ENCODE measurements around the gene SLC25A21.
A peak's percentile ranks its signal among the peaks of the same experiment; 100 is the strongest.

SLC25A21 gene

GRCh38 chr14:36848213-36848612, 324.2 kb downstream of the SLC25A21 start:
- Histone ChIP-seq H3K27me3 (ENCODE audit: insufficient read depth, low read length) (no peaks in the 10 kb centered on the region), H3K4me1 (ENCODE audit: insufficient read depth, low read length) (0 out of 2 replicates have a peak, but pooled peaks cover 5% of the 10 kb centered on the region), H3K9me3 (ENCODE audit: insufficient read depth, low read depth, low read length) (no peaks in the 10 kb centered on the region), H3K4me3 (ENCODE audit: low read length) (no peak overlapping the region), H3K36me3 (ENCODE audit: insufficient read depth, low read depth, low read length) (no peaks in the 10 kb centered on the region), H3K27ac (ENCODE audit: low read length) (no peak overlapping the region), H3K9ac (ENCODE audit: low read depth, low read length) (no peak overlapping the region)

GRCh38 chr14:36847366-36847765, 325.0 kb downstream of the SLC25A21 start:
- Histone ChIP-seq H3K27me3 (ENCODE audit: insufficient read depth, low read length) (no peaks in the 10 kb centered on the region), H3K9ac (ENCODE audit: low read depth, low read length) (no peak overlapping the region), H3K4me3 (ENCODE audit: low read length) (no peak overlapping the region), H3K4me1 (ENCODE audit: insufficient read depth, low read length) (0 out of 2 replicates have a peak, but pooled peaks cover 5% of the 10 kb centered on the region), H3K36me3 (ENCODE audit: insufficient read depth, low read depth, low read length) (no peaks in the 10 kb centered on the region), H3K27ac (ENCODE audit: low read length) (no peak overlapping the region), H3K9me3 (ENCODE audit: insufficient read depth, low read depth, low read length) (no peaks in the 10 kb centered on the region)

- Histone ChIP-seq H3K9ac (ENCODE audit: low read depth, low read length) (no peak overlapping the region), H3K36me3 (ENCODE audit: insufficient read depth, low read depth, low read length) (no peaks in the 10 kb centered on the region), H3K27ac (ENCODE audit: low read length) (no peak overlapping the region), H3K9me3 (ENCODE audit: insufficient read depth, low read depth, low read length) (no peaks in the 10 kb centered on the region), H3K27me3 (ENCODE audit: insufficient read depth, low read length) (no peaks in the 10 kb centered on the region), H3K4me1 (ENCODE audit: insufficient read depth, low read length) (0 out of 2 replicates have a peak, but pooled peaks cover 5% of the 10 kb centered on the region), H3K4me3 (ENCODE audit: low read length) (no peak overlapping the region)
Observed at GRCh38 chr14:36845356-36846012, 326.9 kb downstream of the SLC25A21 start.

- H3K4me3 ChIP-seq (ENCODE audit: low read length), result no peak overlapping the region
- H3K4me1 ChIP-seq (ENCODE audit: insufficient read depth, low read length), result 0 out of 2 replicates have a peak, but pooled peaks cover 5% of the 10 kb centered on the region
- no peaks in the 10 kb centered on the region for H3K27me3 ChIP-seq (ENCODE audit: insufficient read depth, low read length)
- H3K9ac ChIP-seq (ENCODE audit: low read depth, low read length), result no peak overlapping the region
- no peaks in the 10 kb centered on the region for H3K9me3 ChIP-seq (ENCODE audit: insufficient read depth, low read depth, low read length)
- H3K36me3 ChIP-seq (ENCODE audit: insufficient read depth, low read depth, low read length), result no peaks in the 10 kb centered on the region
- no peak overlapping the region for H3K27ac ChIP-seq (ENCODE audit: low read length)
Observed at GRCh38 chr14:36844443-36845195, 327.8 kb downstream of the SLC25A21 start.

- no peak overlapping the region for H3K9ac ChIP-seq (ENCODE audit: low read depth, low read length)
- H3K27me3 ChIP-seq (ENCODE audit: insufficient read depth, low read length), result no peaks in the 10 kb centered on the region
- no peaks in the 10 kb centered on the region for H3K9me3 ChIP-seq (ENCODE audit: insufficient read depth, low read depth, low read length)
- H3K36me3 ChIP-seq (ENCODE audit: insufficient read depth, low read depth, low read length), result no peaks in the 10 kb centered on the region
- H3K27ac ChIP-seq (ENCODE audit: low read length), result no peak overlapping the region
- H3K4me1 ChIP-seq (ENCODE audit: insufficient read depth, low read length), result 0 out of 2 replicates have a peak, but pooled peaks cover 5% of the 10 kb centered on the region
- H3K4me3 ChIP-seq (ENCODE audit: low read length), result no peak overlapping the region
Observed at GRCh38 chr14:36843410-36843809, 329.0 kb downstream of the SLC25A21 start.

GRCh38 chr14:36835128-36835527, 337.3 kb downstream of the SLC25A21 start:
- H3K4me1 ChIP-seq (ENCODE audit: insufficient read depth, low read length), result peaks cover 3% of the 10 kb centered on the region; the same call in 1 of the 2 replicates
- no peaks in the 10 kb centered on the region for H3K9me3 ChIP-seq (ENCODE audit: insufficient read depth, low read depth, low read length)
- H3K27ac ChIP-seq (ENCODE audit: low read length), result no peak overlapping the region
- H3K9ac ChIP-seq (ENCODE audit: low read depth, low read length), result no peak overlapping the region
- no peak overlapping the region for H3K4me3 ChIP-seq (ENCODE audit: low read length)
- no peaks in the 10 kb centered on the region for H3K36me3 ChIP-seq (ENCODE audit: insufficient read depth, low read depth, low read length)
- H3K27me3 ChIP-seq (ENCODE audit: insufficient read depth, low read length), result no peaks in the 10 kb centered on the region

GRCh38 chr14:36834293-36834692, 338.1 kb downstream of the SLC25A21 start:
- H3K36me3 ChIP-seq (ENCODE audit: insufficient read depth, low read depth, low read length), result no peaks in the 10 kb centered on the region
- no peaks in the 10 kb centered on the region for H3K27me3 ChIP-seq (ENCODE audit: insufficient read depth, low read length)
- H3K4me3 ChIP-seq (ENCODE audit: low read length), result no peak overlapping the region
- no peak overlapping the region for H3K27ac ChIP-seq (ENCODE audit: low read length)
- no peaks in the 10 kb centered on the region for H3K9me3 ChIP-seq (ENCODE audit: insufficient read depth, low read depth, low read length)
- H3K4me1 ChIP-seq (ENCODE audit: insufficient read depth, low read length), result peaks cover 3% of the 10 kb centered on the region; the same call in 1 of the 2 replicates
- H3K9ac ChIP-seq (ENCODE audit: low read depth, low read length), result no peak overlapping the region

GRCh38 chr14:36829547-36829946, 342.9 kb downstream of the SLC25A21 start:
- H3K4me1 ChIP-seq (ENCODE audit: insufficient read depth, low read length), result peaks cover 17% of the 10 kb centered on the region; the same call in 1 of the 2 replicates
- H3K4me3 ChIP-seq (ENCODE audit: low read length), result no peak overlapping the region
- no peak overlapping the region for H3K9ac ChIP-seq (ENCODE audit: low read depth, low read length)
- no peaks in the 10 kb centered on the region for H3K36me3 ChIP-seq (ENCODE audit: insufficient read depth, low read depth, low read length)
- H3K27ac ChIP-seq (ENCODE audit: low read length), result no peak overlapping the region
- no peaks in the 10 kb centered on the region for H3K9me3 ChIP-seq (ENCODE audit: insufficient read depth, low read depth, low read length)
- no peaks in the 10 kb centered on the region for H3K27me3 ChIP-seq (ENCODE audit: insufficient read depth, low read length)

- Histone ChIP-seq H3K9ac (ENCODE audit: low read depth, low read length) (no peak overlapping the region), H3K9me3 (ENCODE audit: insufficient read depth, low read depth, low read length) (no peaks in the 10 kb centered on the region), H3K4me3 (ENCODE audit: low read length) (no peak overlapping the region), H3K4me1 (ENCODE audit: insufficient read depth, low read length) (peaks cover 17% of the 10 kb centered on the region; the same call in 1 of the 2 replicates), H3K36me3 (ENCODE audit: insufficient read depth, low read depth, low read length) (no peaks in the 10 kb centered on the region), H3K27ac (ENCODE audit: low read length) (no peak overlapping the region), H3K27me3 (ENCODE audit: insufficient read depth, low read length) (no peaks in the 10 kb centered on the region)
Observed at GRCh38 chr14:36827861-36828260, 344.5 kb downstream of the SLC25A21 start.

GRCh38 chr14:36826614-36827013, 345.8 kb downstream of the SLC25A21 start:
- Histone ChIP-seq H3K9ac (ENCODE audit: low read depth, low read length) (no peak overlapping the region), H3K27ac (ENCODE audit: low read length) (no peak overlapping the region), H3K36me3 (ENCODE audit: insufficient read depth, low read depth, low read length) (no peaks in the 10 kb centered on the region), H3K9me3 (ENCODE audit: insufficient read depth, low read depth, low read length) (no peaks in the 10 kb centered on the region), H3K4me3 (ENCODE audit: low read length) (0 out of 2 replicates have a peak overlapping the region, but pooled peaks have one; percentile 2), H3K27me3 (ENCODE audit: insufficient read depth, low read length) (no peaks in the 10 kb centered on the region), H3K4me1 (ENCODE audit: insufficient read depth, low read length) (peaks cover 17% of the 10 kb centered on the region; the same call in 1 of the 2 replicates)

GRCh38 chr14:36824854-36825253, 347.6 kb downstream of the SLC25A21 start:
- Histone ChIP-seq H3K4me3 (ENCODE audit: low read length) (no peak overlapping the region), H3K9ac (ENCODE audit: low read depth, low read length) (no peak overlapping the region), H3K27ac (ENCODE audit: low read length) (no peak overlapping the region), H3K9me3 (ENCODE audit: insufficient read depth, low read depth, low read length) (no peaks in the 10 kb centered on the region), H3K4me1 (ENCODE audit: insufficient read depth, low read length) (peaks cover 17% of the 10 kb centered on the region; the same call in 1 of the 2 replicates), H3K36me3 (ENCODE audit: insufficient read depth, low read depth, low read length) (no peaks in the 10 kb centered on the region), H3K27me3 (ENCODE audit: insufficient read depth, low read length) (no peaks in the 10 kb centered on the region)

GRCh38 chr14:36823651-36824050, 348.8 kb downstream of the SLC25A21 start:
- Histone ChIP-seq H3K9me3 (ENCODE audit: insufficient read depth, low read depth, low read length) (no peaks in the 10 kb centered on the region), H3K36me3 (ENCODE audit: insufficient read depth, low read depth, low read length) (no peaks in the 10 kb centered on the region), H3K4me1 (ENCODE audit: insufficient read depth, low read length) (peaks cover 17% of the 10 kb centered on the region; the same call in 1 of the 2 replicates), H3K27ac (ENCODE audit: low read length) (no peak overlapping the region), H3K4me3 (ENCODE audit: low read length) (no peak overlapping the region), H3K9ac (ENCODE audit: low read depth, low read length) (no peak overlapping the region), H3K27me3 (ENCODE audit: insufficient read depth, low read length) (no peaks in the 10 kb centered on the region)

Data from iPS-20b (cell line).